T-helper 2 cell (primary cell): ENCODE data around the gene GP1BA.

ENCODE experiments used
- DNase-seq, 5 experiments: peaks; one replicate each; pipeline versions ENCODE4 v3.0.0 to v3.0.0-alpha.2; 2012 to 2022

GP1BA gene

GRCh38 chr17:4978726-4979125 is 46.6 kb downstream of the GP1BA start:
- DNase-seq, result no peak

- DNase-seq, result peak in 2 of 5 experiments; percentile 26 to 79
Observed at GRCh38 chr17:4980644-4981216, 48.7 kb downstream of the GP1BA start.

GRCh38 chr17:4982305-4982704 is 50.2 kb downstream of the GP1BA start:
- DNase-seq, result no peak
